Nephron (organoid): ENCODE results near the gene CLEC16A.
A peak's percentile ranks its signal among the peaks of the same experiment; 100 is the strongest.
"Not testable (repeated sequence)": the region's sequence is repeated elsewhere in the genome, so short reads cannot be mapped to it uniquely, and the experiment has no call there.

Experiments
- H3K27ac Mint-ChIP-seq, 3 experiments: 2 replicates each; pipeline ENCODE4 v1.8.0; 2020; ENCODE audit warnings: mixed read lengths in 3 of 3, mild to moderate bottlenecking in 2 of 3, moderate library complexity in 1 of 3
- H3K27me3 Mint-ChIP-seq: 2 replicates; pipeline ENCODE4 v1.8.0; 2021; ENCODE audit warnings: low read depth, mild to moderate bottlenecking, moderate library complexity, mixed read lengths
- H3K36me3 Mint-ChIP-seq: 2 replicates; pipeline ENCODE4 v1.8.0; 2020; ENCODE audit warnings: low read depth, mixed read lengths
- H3K4me1 Mint-ChIP-seq: 2 replicates; pipeline ENCODE4 v1.8.0; 2020; ENCODE audit warnings: mixed read lengths
- H3K4me3 Mint-ChIP-seq, 3 experiments: 2 replicates each; pipeline ENCODE4 v1.8.0; 2020; ENCODE audit warnings: mild to moderate bottlenecking in 3 of 3, mixed read lengths in 3 of 3, moderate library complexity in 2 of 3
- H3K9me3 Mint-ChIP-seq: 2 replicates; pipeline ENCODE4 v1.8.0; 2020; ENCODE audit warnings: mixed read lengths
- CTCF ChIP-seq, 3 experiments: fragments of 200-600 bp; sonication (generic); IDR thresholded peaks; one replicate each; pipeline ENCODE4 v1.5.0; 2021; ENCODE audit warnings: antibody characterized with exemption in 3 of 3; ENCODE audit not compliant: unreplicated experiment in 3 of 3

Gene CLEC16A

GRCh38 chr16:11101283-11101682 is 156.9 kb downstream of the CLEC16A start:
- peaks cover 86% of the 10 kb centered on the region for H3K4me1 Mint-ChIP-seq
- H3K36me3 Mint-ChIP-seq, result no peaks in the 10 kb centered on the region
- peak overlapping the region; percentile 81 to 97 (median 95) for H3K27ac Mint-ChIP-seq
- no peak overlapping the region for H3K4me3 Mint-ChIP-seq
- H3K9me3 Mint-ChIP-seq, result no peaks in the 10 kb centered on the region
- H3K27me3 Mint-ChIP-seq, result no peaks in the 10 kb centered on the region
- TF ChIP-seq CTCF (IDR thresholded peaks at IDR 0.05; ENCODE audit: unreplicated experiment in 3 of 3), result no peak

GRCh38 chr16:11101695-11102522 is 157.5 kb downstream of the CLEC16A start:
- Mint-ChIP-seq H3K4me1 (peaks cover 80% of the 10 kb centered on the region), H3K36me3 (no peaks in the 10 kb centered on the region), H3K27ac (peak overlapping the region; percentile 81 to 97 (median 95)), H3K9me3 (no peaks in the 10 kb centered on the region), H3K4me3 (peak overlapping the region in 2 of 3 experiments; percentile 18 to 31), H3K27me3 (no peaks in the 10 kb centered on the region)
- peak; percentile 12 to 26 (median 24) for TF ChIP-seq CTCF (IDR thresholded peaks at IDR 0.05; ENCODE audit: unreplicated experiment in 3 of 3)

GRCh38 chr16:11102523-11102898 is 158.1 kb downstream of the CLEC16A start:
- TF ChIP-seq CTCF (IDR thresholded peaks at IDR 0.05; ENCODE audit: unreplicated experiment in 3 of 3), result no peak
- Mint-ChIP-seq H3K36me3 (no peaks in the 10 kb centered on the region), H3K4me3 (peak overlapping the region in 1 of 3 experiments; percentile 18), H3K4me1 (peaks cover 74% of the 10 kb centered on the region), H3K27ac (peak overlapping the region; percentile 81 to 97 (median 95)), H3K27me3 (no peaks in the 10 kb centered on the region), H3K9me3 (no peaks in the 10 kb centered on the region)

GRCh38 chr16:11103301-11103700 is 158.9 kb downstream of the CLEC16A start:
- not testable (repeated sequence) for H3K36me3 Mint-ChIP-seq, H3K27me3 Mint-ChIP-seq
- peaks cover 66% of the 10 kb centered on the region for H3K4me1 Mint-ChIP-seq

GRCh38 chr16:11104168-11105037 is 160.0 kb downstream of the CLEC16A start:
- Mint-ChIP-seq H3K27ac (peak overlapping the region; percentile 53 to 76 (median 73)), H3K4me3 (peak overlapping the region in 1 of 3 experiments; percentile 18), H3K9me3 (no peaks in the 10 kb centered on the region), H3K36me3 (peaks cover 2% of the 10 kb centered on the region), H3K4me1 (peaks cover 59% of the 10 kb centered on the region), H3K27me3 (no peaks in the 10 kb centered on the region)
- no peak for TF ChIP-seq CTCF (IDR thresholded peaks at IDR 0.05; ENCODE audit: unreplicated experiment in 3 of 3)

More at GRCh38 chr16:11103301-11103700, 158.9 kb downstream of the CLEC16A start:
- not testable (repeated sequence) for H3K4me3 Mint-ChIP-seq, H3K9me3 Mint-ChIP-seq
- peak overlapping the region in 1 of 3 experiments; percentile 64 for H3K27ac Mint-ChIP-seq
